ENCODE measurements around the gene TGFA. TPM values are rescaled to one million over a fixed set of nuclear protein-coding genes. Genes with fewer than 3 reads are reported as not detected.
A peak's percentile ranks its signal among the peaks of the same experiment; 100 is the strongest.

TGFA gene
- total RNA-seq (1 to 10 TPM in 3 of 5 experiments, under 1 TPM in 1, not detected in 1; 0.98 to 3.2 (median 2.3) TPM), polyA plus RNA-seq (1 to 10 TPM in 1 of 2 donors, under 1 TPM in 1; 0.44 to 1.8 TPM), total RNA-seq (3.6 reads per million, percentile 19 among the genes with 10 or more reads in this experiment)

DNA sequence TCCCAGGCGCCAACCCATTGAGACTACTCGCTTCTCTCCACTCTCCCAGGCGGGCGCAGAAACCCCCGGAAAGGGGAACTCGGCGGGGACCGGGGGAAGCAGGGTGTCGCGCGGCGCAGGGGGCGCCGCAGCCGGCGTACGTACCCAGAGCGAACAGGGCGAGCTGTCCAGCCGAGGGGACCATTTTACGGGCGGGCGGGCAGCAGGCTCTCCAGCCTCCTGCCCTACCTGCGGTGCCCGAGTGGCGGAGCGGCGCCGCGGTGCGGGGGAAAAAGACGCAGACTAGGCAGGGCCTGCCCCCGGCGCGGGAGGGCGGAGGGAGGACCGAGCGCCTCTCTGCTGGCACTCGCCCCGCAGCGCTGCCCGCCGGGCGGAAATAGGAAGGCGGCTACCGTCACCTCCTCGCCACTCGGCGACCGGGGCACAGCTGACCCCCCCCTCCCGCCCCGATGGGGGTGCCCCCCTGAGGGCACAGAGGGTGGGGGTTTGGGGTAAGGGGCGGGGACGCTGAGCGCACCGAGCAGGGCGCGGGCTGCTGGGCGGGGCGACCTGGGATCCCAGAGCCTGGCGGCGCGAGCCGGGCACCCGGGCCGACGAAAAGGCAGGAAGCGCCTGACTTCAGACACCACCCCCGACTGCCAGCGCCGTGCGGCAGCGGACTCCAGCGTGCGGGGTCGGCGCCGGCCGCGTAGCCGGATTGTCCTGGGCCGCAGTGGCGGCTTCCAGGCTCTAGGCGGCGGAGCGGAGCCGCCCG, at the start of gene TGFA:
TSS of gene TGFA (minus strand) at position 243 of the 754 bp plus-strand sequence. CDS start at position 184, 59 bp downstream.
- ChIA-PET CTCF (interaction anchor here (0.6 to 2.5 kb wide), 3 partner anchors 64 to 249 kb away, joined by 3 to 12 read pairs (median 5); no protein-coding TSS in a partner anchor), POLR2A (interaction anchor here (0.9 kb wide), 1 partner anchor 16 kb away, joined by 3 read pairs; no protein-coding TSS in a partner anchor)
- H3K27ac Mint-ChIP-seq, result peak within 1 kb of the TSS; percentile 46 to 89 (median 79)
- peak within 1 kb of the TSS; percentile 79 to 96 (median 90) for H3K4me3 Mint-ChIP-seq
- Histone ChIP-seq H3K27ac (ENCODE audit: low read depth, low read length) (peak within 1 kb of the TSS; percentile 60), H3K9me3 (ENCODE audit: control insufficient read depth in 2 of 3, low read length in 3 of 3) (no peaks in the 10 kb centered on the region), H3K4me1 (ENCODE audit: control insufficient read depth in 2 of 2, insufficient read depth in 2 of 2, low read length in 2 of 2) (peaks cover 14 to 21% of the 10 kb centered on the region in 2 donors), H3K27me3 (ENCODE audit: control insufficient read depth in 2 of 2, insufficient read depth in 2 of 2, low read length in 2 of 2) (no peaks in the 10 kb centered on the region), H3K36me3 (ENCODE audit: control insufficient read depth in 2 of 3, insufficient read depth in 3 of 3, low read length in 3 of 3) (no peaks in the 10 kb centered on the region), H3K4me3 (ENCODE audit: low read length) (peak within 1 kb of the TSS; percentile 65)
- peaks cover 0 to 77% (median 4%) of the 10 kb centered on the region in 5 donors for H3K27me3 Mint-ChIP-seq
- no peaks in the 10 kb centered on the region for H3K36me3 Mint-ChIP-seq
- ATAC-seq (peak; percentile 85), DNase-seq (peak; percentile 51 to 69 (median 68))
- peaks cover 0 to 1% (median 0%) of the 10 kb centered on the region in 11 donors for H3K9me3 Mint-ChIP-seq
- intact Hi-C loops (cut with micrococcal nuclease), result loop anchor here (1.0 to 10.0 kb wide), 11 partner anchors 63 to 639 kb away; partner anchors contain the start of genes ADD2 (in 1 of the 2), FAM136A (in 1 of the 2), MXD1 (in 1 of the 2) and NAGK (in 1 of the 2)
- H3K4me1 Mint-ChIP-seq, result peaks cover 15 to 37% (median 32%) of the 10 kb centered on the region in 7 donors

DNA sequence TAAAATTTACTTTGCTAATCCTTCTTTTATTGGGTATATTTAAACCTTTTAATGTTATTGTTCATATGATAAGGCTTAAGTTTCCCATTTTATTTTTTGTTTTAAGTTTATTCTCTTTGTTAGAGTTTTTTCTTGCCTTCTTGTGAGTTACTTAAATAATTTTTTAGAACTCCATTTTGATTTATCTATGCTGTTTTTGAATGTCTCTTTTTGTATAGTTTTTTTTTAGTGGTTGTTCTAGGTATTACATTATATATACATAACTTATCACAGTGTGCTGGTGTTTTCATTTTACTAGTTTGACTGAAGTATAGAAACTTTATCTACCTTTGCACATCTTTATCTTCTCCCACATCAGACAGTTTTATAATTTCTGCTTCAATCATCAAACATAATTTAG, 49.4 kb upstream of the TGFA start:
- intact Hi-C loops (cut with micrococcal nuclease), result no loop called here
- peak overlapping the region in 6 of 9 donors; percentile 2 to 68 (median 24) for H3K27ac Mint-ChIP-seq
- ATAC-seq (no peak), DNase-seq (peak in 1 of 9 donors; percentile 4)
- Histone ChIP-seq H3K27ac (ENCODE audit: low read depth, low read length) (no peak overlapping the region), H3K4me1 (ENCODE audit: control insufficient read depth in 2 of 2, insufficient read depth in 2 of 2, low read length in 2 of 2) (no peaks in the 10 kb centered on the region), H3K27me3 (ENCODE audit: control insufficient read depth in 2 of 2, insufficient read depth in 2 of 2, low read length in 2 of 2) (no peaks in the 10 kb centered on the region), H3K4me3 (ENCODE audit: low read length) (no peak overlapping the region), H3K36me3 (ENCODE audit: control insufficient read depth in 2 of 3, insufficient read depth in 3 of 3, low read length in 3 of 3) (no peaks in the 10 kb centered on the region), H3K9me3 (ENCODE audit: control insufficient read depth in 2 of 3, low read length in 3 of 3) (no peaks in the 10 kb centered on the region)
- H3K4me1 Mint-ChIP-seq, result peaks cover 2 to 20% (median 13%) of the 10 kb centered on the region in 7 donors
- H3K27me3 Mint-ChIP-seq, result peaks cover 0 to 30% (median 0%) of the 10 kb centered on the region in 5 donors
- POLR2A ChIA-PET, result no interaction called here
- CTCF ChIA-PET, result no interaction called here
- H3K36me3 Mint-ChIP-seq, result peaks cover 0 to 5% (median 0%) of the 10 kb centered on the region in 5 donors
- no peak overlapping the region for H3K4me3 Mint-ChIP-seq
- peaks cover 0 to 7% (median 0%) of the 10 kb centered on the region in 11 donors for H3K9me3 Mint-ChIP-seq

DNA sequence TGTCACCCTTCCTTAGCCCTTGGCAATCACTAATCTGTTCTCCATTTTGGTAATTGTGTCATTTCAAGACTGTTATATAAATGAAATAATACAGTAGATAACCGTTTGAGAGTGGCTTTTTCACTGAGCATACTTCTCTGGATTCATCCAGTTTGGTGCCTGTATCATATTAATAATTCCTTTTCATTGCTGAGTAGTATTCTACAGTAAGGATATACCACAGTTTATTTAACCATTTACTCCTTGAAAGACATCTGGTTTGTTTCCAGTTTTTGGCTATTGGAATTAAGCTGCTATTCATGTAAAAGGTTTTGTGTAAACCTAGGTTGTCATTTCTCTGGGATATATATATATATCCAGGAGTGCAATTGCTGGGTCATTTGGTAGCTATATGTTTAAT, 44.6 kb upstream of the TGFA start:
- peaks cover 0 to 5% (median 0%) of the 10 kb centered on the region in 5 donors for H3K36me3 Mint-ChIP-seq
- no peak overlapping the region for H3K4me3 Mint-ChIP-seq
- peaks cover 0 to 8% (median 0%) of the 10 kb centered on the region in 11 donors for H3K9me3 Mint-ChIP-seq
- intact Hi-C loops (cut with micrococcal nuclease), result no loop called here
- no peaks in the 10 kb centered on the region for H3K9me3 ChIP-seq (ENCODE audit: control insufficient read depth in 2 of 3, low read length in 3 of 3)
- H3K36me3 ChIP-seq (ENCODE audit: control insufficient read depth in 2 of 3, insufficient read depth in 3 of 3, low read length in 3 of 3), result no peaks in the 10 kb centered on the region
- ATAC-seq (no peak), DNase-seq (no peak)
- POLR2A ChIA-PET, result no interaction called here
- H3K4me1 ChIP-seq (ENCODE audit: control insufficient read depth in 2 of 2, insufficient read depth in 2 of 2, low read length in 2 of 2), result no peaks in the 10 kb centered on the region
- peaks cover 0 to 25% (median 0%) of the 10 kb centered on the region in 5 donors for H3K27me3 Mint-ChIP-seq
- no peak overlapping the region for H3K27ac Mint-ChIP-seq
- H3K4me3 ChIP-seq (ENCODE audit: low read length), result no peak overlapping the region
- H3K27me3 ChIP-seq (ENCODE audit: control insufficient read depth in 2 of 2, insufficient read depth in 2 of 2, low read length in 2 of 2), result no peaks in the 10 kb centered on the region
- CTCF ChIA-PET, result no interaction called here
- peaks cover under 1 to 10% (median 4%) of the 10 kb centered on the region in 7 donors for H3K4me1 Mint-ChIP-seq
- H3K27ac ChIP-seq (ENCODE audit: low read depth, low read length), result no peak overlapping the region

DNA sequence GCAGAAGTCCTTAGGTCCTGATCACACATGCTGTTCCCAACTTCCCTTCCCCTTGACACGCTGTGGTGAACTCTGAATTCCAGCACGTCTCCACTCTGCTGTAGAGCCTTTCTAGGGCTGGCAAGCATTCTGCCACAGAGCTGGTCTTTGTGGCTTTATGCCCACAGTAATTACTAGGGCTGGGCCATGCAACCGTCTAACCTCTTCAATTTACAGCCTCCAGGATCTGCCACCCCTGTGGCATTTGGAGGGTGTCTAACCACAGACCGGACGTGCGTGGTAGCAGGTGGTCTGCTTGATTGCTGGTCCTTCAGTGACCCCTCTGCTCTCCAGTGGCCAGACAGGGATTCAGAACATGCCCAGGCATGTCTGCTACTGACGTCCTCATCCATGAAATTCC, 43.1 kb upstream of the TGFA start:
- H3K27me3 Mint-ChIP-seq, result peaks cover 0 to 12% (median 0%) of the 10 kb centered on the region in 5 donors
- ATAC-seq, result no peak
- H3K27me3 ChIP-seq (ENCODE audit: control insufficient read depth in 2 of 2, insufficient read depth in 2 of 2, low read length in 2 of 2), result no peaks in the 10 kb centered on the region

DNA sequence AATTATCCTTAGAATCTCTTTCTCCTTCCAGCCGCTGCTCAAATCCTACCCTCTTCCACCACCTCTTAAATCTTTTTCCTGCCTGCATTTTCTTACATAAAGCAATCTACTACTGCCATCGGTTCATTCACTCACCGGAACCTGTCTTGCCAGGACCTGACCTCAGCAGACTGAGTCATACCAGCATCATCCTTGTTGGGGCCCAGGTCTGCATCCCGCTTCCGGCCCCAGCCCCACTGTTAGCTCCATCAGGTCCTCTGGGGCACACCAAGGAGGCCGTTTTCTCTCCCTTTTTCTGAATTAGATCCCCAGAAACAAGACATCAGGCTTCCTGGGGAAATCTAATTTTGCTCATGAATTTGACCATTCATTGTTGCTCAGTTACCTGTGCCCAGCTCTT, 42.7 kb upstream of the TGFA start:
- Histone ChIP-seq H3K27me3 (ENCODE audit: control insufficient read depth in 2 of 2, insufficient read depth in 2 of 2, low read length in 2 of 2) (no peaks in the 10 kb centered on the region), H3K4me3 (ENCODE audit: low read length) (no peak overlapping the region), H3K4me1 (ENCODE audit: control insufficient read depth in 2 of 2, insufficient read depth in 2 of 2, low read length in 2 of 2) (no peaks in the 10 kb centered on the region), H3K36me3 (ENCODE audit: control insufficient read depth in 2 of 3, insufficient read depth in 3 of 3, low read length in 3 of 3) (no peaks in the 10 kb centered on the region), H3K9me3 (ENCODE audit: control insufficient read depth in 2 of 3, low read length in 3 of 3) (no peaks in the 10 kb centered on the region), H3K27ac (ENCODE audit: low read depth, low read length) (no peak overlapping the region)
- peaks cover 0 to 8% (median 0%) of the 10 kb centered on the region in 11 donors for H3K9me3 Mint-ChIP-seq
- H3K4me3 Mint-ChIP-seq, result no peak overlapping the region
- ATAC-seq (no peak), DNase-seq (no peak)
- peaks cover 0 to 12% (median 0%) of the 10 kb centered on the region in 5 donors for H3K27me3 Mint-ChIP-seq
- peak overlapping the region in 1 of 9 donors; percentile 0 for H3K27ac Mint-ChIP-seq
- H3K36me3 Mint-ChIP-seq, result peaks cover 0 to 5% (median 0%) of the 10 kb centered on the region in 5 donors
- CTCF ChIA-PET, result no interaction called here
- intact Hi-C loops (cut with micrococcal nuclease), result no loop called here
- peaks cover 0 to 4% (median 0%) of the 10 kb centered on the region in 7 donors for H3K4me1 Mint-ChIP-seq
- POLR2A ChIA-PET, result no interaction called here

More for the DNA sequence above, 43.1 kb upstream of the TGFA start:
- Histone ChIP-seq H3K27ac (ENCODE audit: low read depth, low read length) (no peak overlapping the region), H3K4me3 (ENCODE audit: low read length) (no peak overlapping the region), H3K36me3 (ENCODE audit: control insufficient read depth in 2 of 3, insufficient read depth in 3 of 3, low read length in 3 of 3) (no peaks in the 10 kb centered on the region), H3K4me1 (ENCODE audit: control insufficient read depth in 2 of 2, insufficient read depth in 2 of 2, low read length in 2 of 2) (no peaks in the 10 kb centered on the region), H3K9me3 (ENCODE audit: control insufficient read depth in 2 of 3, low read length in 3 of 3) (no peaks in the 10 kb centered on the region)
- intact Hi-C loops (cut with micrococcal nuclease), result no loop called here
- Mint-ChIP-seq H3K9me3 (peaks cover 0 to 8% (median 0%) of the 10 kb centered on the region in 11 donors), H3K4me3 (no peak overlapping the region), H3K27ac (no peak overlapping the region), H3K4me1 (peaks cover 0 to 4% (median 0%) of the 10 kb centered on the region in 7 donors), H3K36me3 (peaks cover 0 to 5% (median 0%) of the 10 kb centered on the region in 5 donors)
- POLR2A ChIA-PET, result no interaction called here
- CTCF ChIA-PET, result no interaction called here
- no peak for DNase-seq

DNA sequence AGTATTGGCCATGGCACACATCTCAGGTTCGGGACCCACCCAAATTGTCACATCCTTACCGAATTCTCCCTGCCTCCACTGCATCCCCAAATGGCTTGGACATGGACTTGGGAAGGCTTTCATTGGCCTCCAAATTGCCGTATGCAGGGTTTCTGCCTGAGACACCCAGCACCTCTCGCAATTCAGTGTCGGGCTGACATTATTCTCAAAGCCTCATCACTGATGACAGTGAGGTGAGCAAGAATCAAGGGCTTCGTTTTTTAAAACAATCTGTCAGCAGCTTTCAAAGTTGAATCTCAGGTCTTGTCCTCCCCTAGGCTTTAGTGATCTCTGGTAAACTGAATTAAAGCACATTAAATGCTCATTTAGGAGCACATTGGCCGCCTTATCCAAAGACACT, 29.5 kb upstream of the TGFA start:
- Mint-ChIP-seq H3K4me1 (peaks cover 0 to 2% (median 0%) of the 10 kb centered on the region in 7 donors), H3K9me3 (peaks cover 0 to 3% (median 0%) of the 10 kb centered on the region in 11 donors), H3K4me3 (no peak overlapping the region), H3K36me3 (no peaks in the 10 kb centered on the region), H3K27me3 (peaks cover 0 to 9% (median 6%) of the 10 kb centered on the region in 5 donors), H3K27ac (no peak overlapping the region)
- Histone ChIP-seq H3K4me3 (ENCODE audit: low read length) (no peak overlapping the region), H3K27ac (ENCODE audit: low read depth, low read length) (no peak overlapping the region), H3K4me1 (ENCODE audit: control insufficient read depth in 2 of 2, insufficient read depth in 2 of 2, low read length in 2 of 2) (no peaks in the 10 kb centered on the region), H3K36me3 (ENCODE audit: control insufficient read depth in 2 of 3, insufficient read depth in 3 of 3, low read length in 3 of 3) (no peaks in the 10 kb centered on the region), H3K9me3 (ENCODE audit: control insufficient read depth in 2 of 3, low read length in 3 of 3) (no peaks in the 10 kb centered on the region), H3K27me3 (ENCODE audit: control insufficient read depth in 2 of 2, insufficient read depth in 2 of 2, low read length in 2 of 2) (no peaks in the 10 kb centered on the region)
- ChIA-PET CTCF (no interaction called here), POLR2A (no interaction called here)
- intact Hi-C loops (cut with micrococcal nuclease), result no loop called here
- DNase-seq (no peak), ATAC-seq (no peak)

All from naive thymus-derived CD4-positive, alpha-beta T cell (primary cell).